ENCODE results near the gene SEMA4F.

Gene SEMA4F

DNA sequence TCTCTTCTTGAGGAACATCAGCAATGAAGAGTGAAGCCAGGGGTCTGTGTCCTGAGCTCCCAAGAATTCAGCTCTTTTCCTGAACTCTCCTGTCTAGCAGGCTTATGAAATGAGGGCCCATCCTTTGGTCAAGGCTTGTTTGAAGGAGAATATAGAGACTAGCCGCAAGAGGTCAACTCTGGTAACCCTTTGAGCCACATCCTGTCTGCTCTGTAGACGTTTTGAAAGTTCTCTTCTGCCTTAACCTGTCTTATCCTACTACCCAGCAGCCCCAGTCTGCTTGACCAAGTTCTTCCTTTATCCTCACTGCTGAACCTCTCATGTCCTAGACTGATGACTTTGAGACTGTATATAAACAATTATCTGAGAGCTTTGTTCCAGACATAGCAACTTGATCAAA, 5.4 kb downstream of the SEMA4F start:
- DNase-seq, result no peak

DNA sequence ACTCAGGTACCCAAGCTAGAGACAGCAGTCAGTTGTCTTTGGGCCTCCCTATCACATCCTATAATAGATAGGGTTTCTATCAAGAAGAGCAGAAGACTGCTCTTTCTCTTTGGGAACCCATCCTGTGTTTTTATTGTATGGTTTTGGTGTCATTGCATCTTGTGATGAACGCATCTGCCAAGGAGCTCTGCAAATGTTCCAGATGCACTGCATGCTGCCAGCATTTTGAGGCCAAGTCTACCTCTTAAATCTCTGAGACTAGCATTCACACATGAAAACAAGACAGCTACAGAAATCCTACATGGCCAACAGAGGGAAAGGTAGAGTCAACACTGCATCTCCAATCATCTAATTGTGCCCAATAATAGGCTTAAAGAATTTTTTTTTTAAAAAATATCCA, 14.0 kb downstream of the SEMA4F start:
- DNase-seq, result no peak

- no peak for DNase-seq
These were observed 16.2 kb downstream of the SEMA4F start for GRCh38 chr2:74670263-74670662.

GRCh38 chr2:74671479-74671878, 17.4 kb downstream of the SEMA4F start:
- DNase-seq, result no peak

DNA sequence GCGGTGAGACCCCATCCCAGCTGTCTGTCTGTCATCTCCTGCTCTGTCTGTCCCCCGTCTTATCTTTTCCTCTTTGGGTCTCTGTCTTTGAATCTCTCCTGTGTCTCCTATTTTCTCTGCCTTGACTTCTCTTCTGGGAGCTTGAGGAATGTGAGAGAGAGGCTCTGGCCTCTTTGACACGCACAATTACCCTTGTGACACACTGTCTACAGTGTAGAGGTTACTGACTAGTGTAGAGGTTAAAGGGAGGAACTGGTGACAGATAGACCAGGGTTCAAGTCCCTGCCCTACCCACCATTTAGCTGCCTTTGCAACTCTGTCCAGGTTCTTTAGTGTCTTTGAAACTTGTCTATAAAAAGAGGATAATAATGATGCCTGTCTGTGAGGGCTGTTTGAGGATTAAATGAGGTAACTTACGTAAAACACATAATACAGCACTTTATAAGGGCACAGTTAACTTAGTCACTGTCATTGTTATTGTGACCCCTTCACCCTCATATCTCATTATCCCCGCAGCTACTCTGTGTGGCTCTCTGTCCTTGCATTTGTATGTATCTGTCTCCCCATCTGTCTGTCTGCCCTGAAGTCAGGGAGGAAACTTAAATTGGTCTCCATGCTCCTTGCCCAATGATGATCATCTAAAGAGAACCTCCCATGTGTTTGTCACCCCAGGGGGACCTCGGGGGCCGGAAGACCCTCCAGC, 19.9 kb downstream of the SEMA4F start:
- DNase-seq, result no peak

DNA sequence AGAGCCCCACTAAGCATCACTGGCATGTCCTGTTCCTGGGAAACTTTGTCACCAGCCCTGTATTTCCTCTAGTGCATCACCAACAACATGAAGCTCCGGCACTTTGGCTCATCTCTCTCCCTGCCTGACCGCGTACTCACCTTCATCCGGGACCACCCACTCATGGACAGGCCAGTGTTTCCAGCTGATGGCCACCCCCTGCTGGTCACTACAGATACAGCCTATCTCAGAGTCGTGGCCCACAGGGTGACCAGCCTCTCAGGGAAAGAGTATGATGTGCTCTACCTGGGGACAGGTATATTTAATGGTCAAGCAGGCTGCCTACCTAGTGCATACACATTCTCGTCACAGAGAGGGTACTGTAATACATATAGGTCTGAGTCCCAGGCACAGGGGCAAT, 21.0 kb downstream of the SEMA4F start:
- no peak for DNase-seq

DNA sequence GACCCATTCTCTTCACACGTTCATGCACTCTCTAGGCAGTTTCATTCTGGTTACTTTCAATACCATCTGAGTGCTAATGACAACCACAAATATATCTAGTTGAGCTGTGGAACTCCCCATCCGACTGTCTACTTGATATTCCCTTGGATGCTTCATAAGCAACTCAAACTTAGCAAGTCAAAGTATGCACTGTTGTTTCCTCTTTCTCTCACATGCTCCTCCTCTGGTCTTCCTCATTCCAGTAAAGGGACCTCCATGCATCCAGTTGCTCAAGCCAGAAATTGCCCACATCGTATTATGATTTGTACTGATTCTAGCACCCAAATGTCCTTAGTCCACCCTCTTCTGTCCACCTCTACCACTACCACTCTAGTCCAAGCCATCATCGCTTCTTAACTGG, 22.3 kb downstream of the SEMA4F start:
- no peak for DNase-seq

DNA sequence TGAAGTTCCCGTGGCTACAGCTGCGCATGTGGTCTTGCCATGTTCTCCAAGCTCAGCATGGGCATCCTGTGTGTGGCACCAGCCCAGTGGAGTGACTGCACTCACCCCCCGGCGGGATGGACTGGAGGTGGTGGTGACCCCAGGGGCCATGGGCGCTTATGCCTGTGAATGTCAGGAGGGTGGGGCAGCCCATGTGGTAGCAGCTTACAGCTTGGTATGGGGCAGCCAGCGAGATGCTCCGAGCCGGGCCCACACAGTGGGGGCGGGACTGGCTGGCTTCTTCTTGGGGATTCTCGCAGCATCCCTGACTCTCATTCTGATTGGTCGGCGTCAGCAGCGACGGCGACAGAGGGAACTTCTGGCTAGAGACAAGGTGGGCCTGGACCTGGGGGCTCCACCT, 25.6 kb downstream of the SEMA4F start:
- DNase-seq, result no peak

DNA sequence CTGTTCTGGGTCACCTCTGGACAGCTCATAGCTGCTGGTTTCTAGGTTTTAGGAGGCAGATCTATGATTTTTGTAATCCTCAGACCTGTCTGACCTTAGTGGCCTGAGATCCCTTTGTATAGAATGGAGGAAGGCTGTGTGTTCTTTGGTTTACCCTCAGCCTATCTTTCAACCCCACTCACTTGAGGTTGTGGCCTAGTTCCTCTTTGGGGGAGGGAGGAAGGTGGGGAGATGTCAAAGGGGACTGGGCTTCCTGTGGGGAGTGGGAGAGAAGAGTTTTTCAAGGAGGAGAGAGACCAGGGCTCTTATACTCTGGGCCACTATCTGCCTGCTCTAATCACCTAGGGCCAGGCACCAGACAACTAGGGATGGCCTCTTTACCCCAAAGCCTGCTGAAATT, 28.5 kb downstream of the SEMA4F start:
- no peak for DNase-seq

GRCh38 chr2:74685408-74685807, 31.4 kb downstream of the SEMA4F start:
- no peak for DNase-seq

DNA sequence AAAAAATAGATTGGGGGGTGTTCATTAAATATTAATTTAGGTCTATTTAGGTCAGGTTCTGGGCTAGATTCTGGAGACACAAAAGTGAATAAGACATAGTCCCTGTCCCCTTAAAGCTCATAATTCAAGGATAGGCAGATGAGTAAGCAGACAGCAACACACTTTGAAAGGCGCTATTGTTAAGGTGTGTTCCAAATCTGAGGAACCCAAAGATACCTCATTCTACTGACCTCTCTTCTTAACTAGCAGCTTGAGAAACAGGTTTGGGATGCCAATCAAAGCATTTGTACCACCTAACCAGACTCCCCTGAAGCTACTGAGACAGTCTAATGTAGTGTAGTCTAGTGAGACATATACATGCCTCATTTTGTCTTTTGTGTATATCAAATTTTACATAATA, 34.8 kb downstream of the SEMA4F start:
- DNase-seq, result no peak

- no peak for DNase-seq
These were observed 35.6 kb downstream of the SEMA4F start for GRCh38 chr2:74689671-74690070.

- DNase-seq, result no peak
These were observed 36.5 kb downstream of the SEMA4F start for GRCh38 chr2:74690571-74690970.

GRCh38 chr2:74691929-74692328, 37.9 kb downstream of the SEMA4F start:
- DNase-seq, result no peak

GRCh38 chr2:74693213-74693612, 39.2 kb downstream of the SEMA4F start:
- no peak for DNase-seq

- no peak for DNase-seq
These were observed 39.6 kb downstream of the SEMA4F start for GRCh38 chr2:74693668-74694067.

DNA sequence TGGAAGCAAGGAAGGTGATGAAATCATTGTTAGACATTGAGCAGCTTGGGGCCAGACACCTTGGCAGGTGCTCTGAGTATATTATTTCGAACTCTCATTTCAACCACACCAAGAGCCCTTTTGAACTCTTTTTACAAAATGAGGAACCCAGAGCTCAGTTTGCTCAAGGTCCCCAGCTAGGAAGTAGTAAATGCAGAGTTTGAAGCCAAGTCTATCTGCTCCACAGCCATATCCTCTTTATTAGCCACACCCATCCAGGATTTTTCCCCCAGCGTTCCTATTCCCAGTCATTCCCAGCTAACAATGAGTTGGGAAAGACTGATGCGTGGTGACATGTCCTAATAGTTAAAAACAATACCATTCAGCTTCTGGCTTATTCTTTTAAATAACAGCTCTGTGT, 40.2 kb downstream of the SEMA4F start:
- no peak for DNase-seq

DNA sequence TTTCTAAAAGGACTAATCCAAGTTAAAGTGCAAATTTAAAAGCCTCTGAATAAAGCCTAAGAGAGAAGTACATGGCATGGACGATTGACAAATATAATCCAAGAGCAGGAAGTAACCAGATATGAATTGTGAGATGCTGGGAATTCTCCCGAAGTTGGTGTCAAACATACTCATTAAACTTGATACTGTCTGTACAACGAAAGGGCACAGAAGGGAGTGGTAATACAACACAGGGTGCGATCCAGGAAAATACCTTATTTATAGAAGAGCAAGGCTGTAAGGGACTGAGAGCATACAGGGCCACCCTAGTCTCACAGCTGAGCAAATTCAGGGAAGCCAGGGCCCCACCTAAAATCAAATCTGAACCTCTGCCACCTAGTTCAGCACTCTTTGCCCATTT, 41.6 kb downstream of the SEMA4F start:
- no peak for DNase-seq

GRCh38 chr2:74696829-74697228, 42.8 kb downstream of the SEMA4F start:
- DNase-seq, result no peak

DNA sequence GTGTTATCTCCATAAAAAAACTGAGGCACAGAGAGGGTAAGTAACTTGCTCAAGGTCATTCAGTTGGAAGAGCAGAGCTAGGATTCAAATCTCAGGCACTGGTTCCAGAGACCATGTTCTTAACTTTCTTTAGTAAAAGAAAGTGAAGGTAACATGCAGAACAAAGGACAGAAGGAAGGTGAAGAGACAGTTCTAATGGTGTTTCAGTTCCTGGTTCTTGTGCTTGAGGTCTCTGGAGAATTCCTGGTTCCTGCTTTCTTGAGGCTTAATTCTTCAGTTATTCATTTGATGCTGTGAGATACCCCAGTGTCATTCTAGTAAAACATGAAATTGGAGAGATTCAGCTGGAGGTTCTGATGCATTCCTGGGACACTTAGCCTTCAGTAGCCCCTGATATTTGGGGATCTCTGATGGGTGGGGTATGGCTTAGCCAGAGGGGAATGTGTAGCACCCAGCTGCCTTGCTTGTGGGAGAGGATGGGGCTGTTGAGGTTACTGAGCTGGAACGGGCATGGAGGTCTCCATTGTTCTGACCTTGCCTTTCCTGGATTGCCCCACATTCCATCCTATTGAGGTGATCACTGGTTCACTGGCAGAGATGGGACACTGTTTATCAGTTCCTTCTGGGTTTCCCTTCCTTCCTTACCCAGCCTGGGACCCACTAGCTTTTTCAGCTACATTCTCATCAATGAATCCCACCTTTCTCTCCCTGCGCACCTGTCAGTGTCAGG, 46.8 kb downstream of the SEMA4F start:
- no peak for DNase-seq

- no peak for DNase-seq
These were observed 48.1 kb downstream of the SEMA4F start for GRCh38 chr2:74702001-74702715.

DNA sequence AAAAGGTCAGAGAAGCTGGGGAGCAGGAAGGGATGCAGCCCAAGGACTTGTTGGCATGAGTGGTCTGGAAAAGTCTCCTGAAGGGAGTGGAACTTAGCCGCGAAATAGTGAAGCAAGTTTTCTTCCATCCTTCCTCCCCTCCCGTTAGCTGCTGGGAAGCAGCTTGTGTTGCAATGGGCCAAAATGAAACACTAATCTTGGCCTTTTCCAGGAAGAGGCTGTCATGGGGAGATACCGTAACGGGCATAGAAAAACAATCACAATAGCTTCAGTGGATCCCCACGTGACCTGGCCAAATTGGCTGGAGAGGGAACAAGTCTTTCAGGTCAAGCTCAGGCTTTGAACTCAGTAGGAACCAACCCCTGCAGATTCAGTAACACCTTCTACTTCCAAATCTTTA, 49.3 kb downstream of the SEMA4F start:
- DNase-seq, result no peak

DNA sequence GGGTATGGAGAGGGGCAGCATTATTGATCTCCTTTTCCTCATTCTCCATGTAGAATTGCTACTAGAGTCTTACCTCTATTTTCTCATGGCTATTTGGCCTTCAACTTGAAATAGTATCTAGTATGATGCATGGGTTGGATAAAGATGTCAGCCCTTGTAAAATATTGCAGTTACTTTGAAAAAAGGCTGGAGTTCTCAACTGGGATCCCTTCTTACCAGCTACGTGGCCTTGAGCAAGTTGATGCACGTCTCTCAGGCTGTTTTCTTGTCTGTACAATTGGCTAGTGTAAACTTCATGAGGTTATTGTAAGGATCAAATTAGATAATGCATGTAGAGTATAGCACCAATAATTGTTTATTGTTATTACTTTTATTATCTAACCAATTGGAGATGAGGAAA, 50.2 kb downstream of the SEMA4F start:
- no peak for DNase-seq

DNA sequence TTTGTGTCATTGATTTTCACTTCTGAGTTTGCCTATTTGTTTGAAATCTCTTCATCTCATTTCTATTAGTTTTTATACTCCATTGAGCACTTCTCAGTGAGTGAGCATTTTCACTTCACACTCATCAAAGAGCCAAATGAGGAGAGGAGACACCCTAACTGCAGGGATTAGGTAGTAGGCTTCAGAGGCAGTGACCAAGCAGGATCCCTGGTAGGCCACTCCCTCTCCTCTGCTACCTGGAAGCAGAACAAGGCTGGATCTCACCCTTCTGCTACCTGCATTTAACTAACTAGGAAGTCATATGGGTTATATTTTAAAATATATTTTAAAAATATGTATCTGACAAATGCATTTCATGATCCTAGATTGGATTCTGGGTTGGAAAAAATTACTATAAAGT, 52.7 kb downstream of the SEMA4F start:
- DNase-seq, result no peak

Data from activated CD4-positive, alpha-beta T cell treated with anti-CD3 and anti-CD28 coated beads, Interleukin-2, amount 50 U/mL, for 1 hour (primary cell).